Liver (tissue), 3 donors: ENCODE data around the gene RTN4RL1.
"Not testable (repeated sequence)": the region's sequence is repeated elsewhere in the genome, so short reads cannot be mapped to it uniquely, and the experiment has no call there.

Experiments
- ATF3 ChIP-seq: IDR thresholded peaks from 2 replicates; pipeline ENCODE4 v1.6.1; 2016; ENCODE audit warnings: antibody characterized with exemption
- EGR1 ChIP-seq, 2 donors: IDR thresholded peaks; 2 replicates each; pipeline ENCODE4 v1.6.1; 2016 to 2018; ENCODE audit warnings: antibody characterized with exemption in 2 of 2, low read depth in 2 of 2
- FOXA1 ChIP-seq: IDR thresholded peaks from 2 replicates; pipeline ENCODE4 v1.6.1; 2016; ENCODE audit warnings: antibody characterized with exemption
- GABPA ChIP-seq, 2 donors: IDR thresholded peaks in 1 of 2; conservative IDR thresholded peaks in 1 of 2; 2 replicates each; pipeline ENCODE4 v1.6.1; 2016; ENCODE audit warnings: antibody characterized with exemption in 2 of 2, mild to moderate bottlenecking in 1 of 2, moderate library complexity in 1 of 2
- JUND ChIP-seq, 2 donors: IDR thresholded peaks; 2 replicates each; pipeline ENCODE4 v1.6.1; 2016; ENCODE audit warnings: antibody characterized with exemption in 2 of 2
- MAX ChIP-seq: IDR thresholded peaks from 2 replicates; pipeline ENCODE4 v1.6.1; 2016; ENCODE audit warnings: antibody characterized with exemption
- RAD21 ChIP-seq, 2 donors: IDR thresholded peaks; 2 replicates each; pipeline ENCODE4 v1.6.1; 2016; ENCODE audit warnings: antibody characterized with exemption in 2 of 2, mild to moderate bottlenecking in 2 of 2
- REST ChIP-seq: IDR thresholded peaks from 2 replicates; pipeline ENCODE4 v1.6.1; 2016; ENCODE audit warnings: antibody characterized with exemption, mild to moderate bottlenecking
- SP1 ChIP-seq: IDR thresholded peaks from 2 replicates; pipeline ENCODE4 v1.6.1; 2018; ENCODE audit warnings: antibody characterized with exemption, mild to moderate bottlenecking
- TAF1 ChIP-seq: conservative IDR thresholded peaks from 2 replicates; pipeline ENCODE4 v1.6.1; 2016; ENCODE audit warnings: antibody characterized with exemption, mild to moderate bottlenecking
- YY1 ChIP-seq: IDR thresholded peaks from 2 replicates; pipeline ENCODE4 v1.6.1; 2016; ENCODE audit warnings: antibody characterized with exemption, mild to moderate bottlenecking
- ZBTB33 ChIP-seq: IDR thresholded peaks from 2 replicates; pipeline ENCODE4 v1.6.1; 2016; ENCODE audit warnings: antibody characterized with exemption
- TF ChIP-seq, protein P1 (sequence below): fragments of 150-350 bp; IDR thresholded peaks from 2 replicates; pipeline ENCODE4 v1.5.1; 2017; ENCODE audit warnings: improper control_type of control experiment, low read depth, low read length; ENCODE audit not compliant: missing input control
- donor health status: healthy.
- donor health status: healthy.

DNA sequence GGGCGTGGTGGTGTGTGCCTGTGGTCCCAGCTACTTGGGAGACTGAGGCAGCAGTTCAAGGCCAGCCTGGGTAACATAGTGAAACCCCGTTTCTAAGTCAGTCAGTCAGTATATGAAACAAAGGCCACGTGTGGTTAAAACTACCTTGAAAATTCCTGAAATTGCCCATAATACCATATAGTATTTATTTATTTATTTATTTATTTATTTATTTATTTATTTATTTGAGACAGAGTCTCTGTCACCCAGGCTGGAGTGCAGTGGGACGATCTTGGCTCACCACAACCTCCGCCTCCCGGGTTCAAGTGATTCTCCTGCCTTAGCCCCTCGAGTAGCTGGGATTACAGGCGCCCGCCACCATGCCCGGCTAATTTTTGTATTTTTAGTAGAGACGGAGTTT lies 129.7 kb downstream of the RTN4RL1 start:
- TF ChIP-seq, protein P1, sequence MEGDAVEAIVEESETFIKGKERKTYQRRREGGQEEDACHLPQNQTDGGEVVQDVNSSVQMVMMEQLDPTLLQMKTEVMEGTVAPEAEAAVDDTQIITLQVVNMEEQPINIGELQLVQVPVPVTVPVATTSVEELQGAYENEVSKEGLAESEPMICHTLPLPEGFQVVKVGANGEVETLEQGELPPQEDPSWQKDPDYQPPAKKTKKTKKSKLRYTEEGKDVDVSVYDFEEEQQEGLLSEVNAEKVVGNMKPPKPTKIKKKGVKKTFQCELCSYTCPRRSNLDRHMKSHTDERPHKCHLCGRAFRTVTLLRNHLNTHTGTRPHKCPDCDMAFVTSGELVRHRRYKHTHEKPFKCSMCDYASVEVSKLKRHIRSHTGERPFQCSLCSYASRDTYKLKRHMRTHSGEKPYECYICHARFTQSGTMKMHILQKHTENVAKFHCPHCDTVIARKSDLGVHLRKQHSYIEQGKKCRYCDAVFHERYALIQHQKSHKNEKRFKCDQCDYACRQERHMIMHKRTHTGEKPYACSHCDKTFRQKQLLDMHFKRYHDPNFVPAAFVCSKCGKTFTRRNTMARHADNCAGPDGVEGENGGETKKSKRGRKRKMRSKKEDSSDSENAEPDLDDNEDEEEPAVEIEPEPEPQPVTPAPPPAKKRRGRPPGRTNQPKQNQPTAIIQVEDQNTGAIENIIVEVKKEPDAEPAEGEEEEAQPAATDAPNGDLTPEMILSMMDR = not testable (repeated sequence)
- not testable (repeated sequence) for TF ChIP-seq YY1; RAD21 (IDR thresholded peaks at IDR 0.05); REST; ZBTB33; MAX; GABPA (IDR thresholded peaks at IDR 0.05 in 1 of 2, conservative IDR thresholded peaks at IDR 0.05 in 1 of 2); JUND (IDR thresholded peaks at IDR 0.05); ATF3; SP1; FOXA1; TAF1; EGR1 (IDR thresholded peaks at IDR 0.05; ENCODE audit: low read depth in 2 of 2)
